Esophagus squamous epithelium (tissue), 4 donors: ENCODE results near the gene CCDC30.

Source experiments
- POLR2A ChIP-seq, 4 donors: fragments of 450-650 bp; IDR thresholded peaks; one replicate each; pipeline ENCODE4 v1.6.1; 2017; ENCODE audit warnings: antibody characterized with exemption in 4 of 4, mild to moderate bottlenecking in 4 of 4, moderate library complexity in 3 of 4
- TF ChIP-seq, protein P1 (sequence below), 6 experiments: fragments of 450-650 bp in 4 of 6; fragments of 200-600 bp in 2 of 6; sonication (generic) in 2 of 6; IDR thresholded peaks; one replicate each; pipeline ENCODE4 v1.5.1; 2016 to 2019; ENCODE audit warnings: antibody characterized with exemption in 6 of 6, mild to moderate bottlenecking in 4 of 6, moderate library complexity in 4 of 6

DNA sequence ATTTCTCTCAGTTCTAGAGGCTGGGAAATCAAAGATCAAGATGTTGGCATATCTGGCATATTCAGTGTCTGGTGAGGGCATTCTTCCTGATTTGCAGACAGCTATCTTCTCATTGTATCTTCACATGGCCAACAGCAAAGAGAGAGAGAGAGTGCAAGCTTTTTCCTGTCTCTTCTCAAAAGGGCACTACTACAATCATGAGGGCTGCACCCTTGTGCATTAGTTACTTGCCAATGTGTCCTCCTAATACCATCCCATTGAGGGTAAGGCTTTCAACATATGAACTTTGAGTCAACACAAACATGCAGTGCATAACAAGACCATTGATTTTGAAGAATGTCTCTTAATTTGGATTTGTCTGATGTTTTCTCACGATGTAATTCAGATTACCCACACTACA lies 78.0 kb downstream of the CCDC30 start:
- TF ChIP-seq, protein P1, sequence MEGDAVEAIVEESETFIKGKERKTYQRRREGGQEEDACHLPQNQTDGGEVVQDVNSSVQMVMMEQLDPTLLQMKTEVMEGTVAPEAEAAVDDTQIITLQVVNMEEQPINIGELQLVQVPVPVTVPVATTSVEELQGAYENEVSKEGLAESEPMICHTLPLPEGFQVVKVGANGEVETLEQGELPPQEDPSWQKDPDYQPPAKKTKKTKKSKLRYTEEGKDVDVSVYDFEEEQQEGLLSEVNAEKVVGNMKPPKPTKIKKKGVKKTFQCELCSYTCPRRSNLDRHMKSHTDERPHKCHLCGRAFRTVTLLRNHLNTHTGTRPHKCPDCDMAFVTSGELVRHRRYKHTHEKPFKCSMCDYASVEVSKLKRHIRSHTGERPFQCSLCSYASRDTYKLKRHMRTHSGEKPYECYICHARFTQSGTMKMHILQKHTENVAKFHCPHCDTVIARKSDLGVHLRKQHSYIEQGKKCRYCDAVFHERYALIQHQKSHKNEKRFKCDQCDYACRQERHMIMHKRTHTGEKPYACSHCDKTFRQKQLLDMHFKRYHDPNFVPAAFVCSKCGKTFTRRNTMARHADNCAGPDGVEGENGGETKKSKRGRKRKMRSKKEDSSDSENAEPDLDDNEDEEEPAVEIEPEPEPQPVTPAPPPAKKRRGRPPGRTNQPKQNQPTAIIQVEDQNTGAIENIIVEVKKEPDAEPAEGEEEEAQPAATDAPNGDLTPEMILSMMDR (IDR thresholded peaks at IDR 0.05): no peak
- TF ChIP-seq POLR2A (IDR thresholded peaks at IDR 0.05): no peak
